ENCODE data around the gene ALX4. TPM values are rescaled to one million over a fixed set of nuclear protein-coding genes. Genes with fewer than 3 reads are reported as not detected.

Gene ALX4
- total and polyA plus RNA-seq, 9 of the 15 experiments (the other 6 are each of a cell fraction or from before 2014, with no cell fraction given): 0.07 to 1.2 (median 0.33) TPM

GRCh38 chr11:44269369-44270351 is 40.3 kb downstream of the ALX4 start (continued):
- TF ChIP-seq, protein P1, sequence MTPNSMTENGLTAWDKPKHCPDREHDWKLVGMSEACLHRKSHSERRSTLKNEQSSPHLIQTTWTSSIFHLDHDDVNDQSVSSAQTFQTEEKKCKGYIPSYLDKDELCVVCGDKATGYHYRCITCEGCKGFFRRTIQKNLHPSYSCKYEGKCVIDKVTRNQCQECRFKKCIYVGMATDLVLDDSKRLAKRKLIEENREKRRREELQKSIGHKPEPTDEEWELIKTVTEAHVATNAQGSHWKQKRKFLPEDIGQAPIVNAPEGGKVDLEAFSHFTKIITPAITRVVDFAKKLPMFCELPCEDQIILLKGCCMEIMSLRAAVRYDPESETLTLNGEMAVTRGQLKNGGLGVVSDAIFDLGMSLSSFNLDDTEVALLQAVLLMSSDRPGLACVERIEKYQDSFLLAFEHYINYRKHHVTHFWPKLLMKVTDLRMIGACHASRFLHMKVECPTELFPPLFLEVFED (CRISPR knock-in tag; conservative IDR thresholded peaks at IDR 0.05): peak; percentile 83; the same call in 1 of the 2 replicates
- TF ChIP-seq NFYB (IDR thresholded peaks at IDR 0.05; ENCODE audit: extremely low read depth, insufficient read length): no peak
- TF ChIP-seq MCM5 (IDR thresholded peaks at IDR 0.05; ENCODE audit: low read depth): no peak
- TF ChIP-seq HIVEP1 (CRISPR knock-in tag; IDR thresholded peaks at IDR 0.05): no peak
- no peak for TF ChIP-seq SETDB1 (IDR thresholded peaks at IDR 0.05; ENCODE audit: low read length)
- TF ChIP-seq, protein P2, sequence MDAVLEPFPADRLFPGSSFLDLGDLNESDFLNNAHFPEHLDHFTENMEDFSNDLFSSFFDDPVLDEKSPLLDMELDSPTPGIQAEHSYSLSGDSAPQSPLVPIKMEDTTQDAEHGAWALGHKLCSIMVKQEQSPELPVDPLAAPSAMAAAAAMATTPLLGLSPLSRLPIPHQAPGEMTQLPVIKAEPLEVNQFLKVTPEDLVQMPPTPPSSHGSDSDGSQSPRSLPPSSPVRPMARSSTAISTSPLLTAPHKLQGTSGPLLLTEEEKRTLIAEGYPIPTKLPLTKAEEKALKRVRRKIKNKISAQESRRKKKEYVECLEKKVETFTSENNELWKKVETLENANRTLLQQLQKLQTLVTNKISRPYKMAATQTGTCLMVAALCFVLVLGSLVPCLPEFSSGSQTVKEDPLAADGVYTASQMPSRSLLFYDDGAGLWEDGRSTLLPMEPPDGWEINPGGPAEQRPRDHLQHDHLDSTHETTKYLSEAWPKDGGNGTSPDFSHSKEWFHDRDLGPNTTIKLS (IDR thresholded peaks at IDR 0.05; ENCODE audit: borderline replicate concordance, low read depth): peak; percentile 66; the same call in 1 of the 2 replicates
- no peak for TF ChIP-seq CEBPB (tag; IDR thresholded peaks at IDR 0.05)
- TF ChIP-seq HEY1 (CRISPR knock-in tag; IDR thresholded peaks at IDR 0.05; ENCODE audit: borderline replicate concordance): no peak
- TF ChIP-seq ZNF778 (CRISPR knock-in tag; IDR thresholded peaks at IDR 0.05): no peak
- no peak for TF ChIP-seq HDGF (IDR thresholded peaks at IDR 0.05)
- no peak for TF ChIP-seq ZNF507 (tag; conservative IDR thresholded peaks at IDR 0.05)
- TF ChIP-seq POLR2H (tag; IDR thresholded peaks at IDR 0.05; ENCODE audit: low read depth): no peak
- no peak for TF ChIP-seq ZNF79 (CRISPR knock-in tag; IDR thresholded peaks at IDR 0.05; ENCODE audit: low read depth)
- TF ChIP-seq PTRF (tag; IDR thresholded peaks at IDR 0.05): no peak
- TF ChIP-seq TRIM25 (IDR thresholded peaks at IDR 0.05; ENCODE audit: borderline replicate concordance): no peak
- peak; percentile 69 for TF ChIP-seq JUND (IDR thresholded peaks at IDR 0.05; ENCODE audit: borderline replicate concordance, low read depth, low read length)
- TF ChIP-seq JUND (tag; IDR thresholded peaks at IDR 0.05; ENCODE audit: borderline replicate concordance, low read depth, low read length): no peak; the same call in 2 of the 3 replicates
- no peak for TF ChIP-seq FOXP1 (CRISPR knock-in tag; IDR thresholded peaks at IDR 0.05)
- peak; percentile 89 for TF ChIP-seq NFIC (IDR thresholded peaks at IDR 0.05)
- TF ChIP-seq, protein P3, sequence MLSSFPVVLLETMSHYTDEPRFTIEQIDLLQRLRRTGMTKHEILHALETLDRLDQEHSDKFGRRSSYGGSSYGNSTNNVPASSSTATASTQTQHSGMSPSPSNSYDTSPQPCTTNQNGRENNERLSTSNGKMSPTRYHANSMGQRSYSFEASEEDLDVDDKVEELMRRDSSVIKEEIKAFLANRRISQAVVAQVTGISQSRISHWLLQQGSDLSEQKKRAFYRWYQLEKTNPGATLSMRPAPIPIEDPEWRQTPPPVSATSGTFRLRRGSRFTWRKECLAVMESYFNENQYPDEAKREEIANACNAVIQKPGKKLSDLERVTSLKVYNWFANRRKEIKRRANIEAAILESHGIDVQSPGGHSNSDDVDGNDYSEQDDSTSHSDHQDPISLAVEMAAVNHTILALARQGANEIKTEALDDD (IDR thresholded peaks at IDR 0.05): no peak; the same call in 1 of the 2 replicates
- peak; percentile 86 for TF ChIP-seq POLR2AphosphoS5 (IDR thresholded peaks at IDR 0.05; ENCODE audit: control insufficient read depth, insufficient read depth, low read depth, low read length)
